Measurements from ENCODE around the gene SRPK1. TPM values are rescaled to one million over a fixed set of nuclear protein-coding genes. Genes with fewer than 3 reads are reported as not detected.

The SRPK1 gene
- total RNA-seq, 1 experiment from 2014 or later = 100 TPM

DNA sequence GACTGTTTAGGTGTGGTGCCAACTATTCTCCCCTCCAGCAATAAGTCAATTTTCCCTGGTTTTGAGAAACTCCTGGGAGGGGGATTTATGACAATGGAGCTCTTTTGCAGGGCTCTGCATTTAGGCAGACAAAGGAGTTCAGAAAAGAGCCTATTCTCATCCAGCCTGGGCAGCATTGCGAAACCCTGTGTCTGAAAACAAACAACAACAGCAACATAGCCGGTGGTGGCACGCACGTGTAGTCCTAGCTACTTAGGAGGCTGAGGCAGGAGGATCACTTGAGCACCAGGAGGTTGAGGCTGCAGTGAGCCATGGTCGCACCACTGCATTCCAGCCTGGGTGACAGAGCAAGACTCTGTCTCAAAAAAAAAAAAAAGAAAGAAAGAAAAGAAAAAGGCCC is 130.2 kb downstream of the SRPK1 start:
- ChIA-PET POLR2A (ENCODE audit: unreplicated experiment) (no interaction called here), CTCF (no interaction called here)
- ATAC-seq (no peak), DNase-seq (no peak)
- Histone ChIP-seq H3K9ac (ENCODE audit: low read length) (no peak overlapping the region), H3K4me1 (ENCODE audit: insufficient read depth, low read length) (no peaks in the 10 kb centered on the region), H3K4me2 (ENCODE audit: low read length) (no peak overlapping the region), H3K27me3 (ENCODE audit: low read length) (peaks cover 35% of the 10 kb centered on the region), H3K9me2 (replicated peaks; ENCODE audit: low read length) (no peaks in the 10 kb centered on the region), H3K36me3 (ENCODE audit: low read depth, low read length) (no peaks in the 10 kb centered on the region), H3K9me3 (ENCODE audit: low read length) (no peaks in the 10 kb centered on the region), H3K4me3 (ENCODE audit: low read length) (no peak overlapping the region), H2AFZ (ENCODE audit: low read length) (no peak overlapping the region), H3K79me2 (ENCODE audit: low read length) (no peaks in the 10 kb centered on the region), H3K27ac (ENCODE audit: low read length) (no peak overlapping the region), H4K20me1 (ENCODE audit: low read length) (no peaks in the 10 kb centered on the region), H3F3A (ENCODE audit: low read length, unreplicated experiment) (no peaks in the 10 kb centered on the region)
- TF ChIP-seq EZH2 (IDR thresholded peaks at IDR 0.05; ENCODE audit: low read length, unreplicated experiment) (no peak), EZH2phosphoT487 (IDR thresholded peaks at IDR 0.05; ENCODE audit: borderline replicate concordance, low read length) (no peak)
- TF ChIP-seq, protein P1, sequence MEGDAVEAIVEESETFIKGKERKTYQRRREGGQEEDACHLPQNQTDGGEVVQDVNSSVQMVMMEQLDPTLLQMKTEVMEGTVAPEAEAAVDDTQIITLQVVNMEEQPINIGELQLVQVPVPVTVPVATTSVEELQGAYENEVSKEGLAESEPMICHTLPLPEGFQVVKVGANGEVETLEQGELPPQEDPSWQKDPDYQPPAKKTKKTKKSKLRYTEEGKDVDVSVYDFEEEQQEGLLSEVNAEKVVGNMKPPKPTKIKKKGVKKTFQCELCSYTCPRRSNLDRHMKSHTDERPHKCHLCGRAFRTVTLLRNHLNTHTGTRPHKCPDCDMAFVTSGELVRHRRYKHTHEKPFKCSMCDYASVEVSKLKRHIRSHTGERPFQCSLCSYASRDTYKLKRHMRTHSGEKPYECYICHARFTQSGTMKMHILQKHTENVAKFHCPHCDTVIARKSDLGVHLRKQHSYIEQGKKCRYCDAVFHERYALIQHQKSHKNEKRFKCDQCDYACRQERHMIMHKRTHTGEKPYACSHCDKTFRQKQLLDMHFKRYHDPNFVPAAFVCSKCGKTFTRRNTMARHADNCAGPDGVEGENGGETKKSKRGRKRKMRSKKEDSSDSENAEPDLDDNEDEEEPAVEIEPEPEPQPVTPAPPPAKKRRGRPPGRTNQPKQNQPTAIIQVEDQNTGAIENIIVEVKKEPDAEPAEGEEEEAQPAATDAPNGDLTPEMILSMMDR (conservative IDR thresholded peaks at IDR 0.05; ENCODE audit: low read depth, low read length) = no peak
- intact Hi-C loops (cut with micrococcal nuclease) = no loop called here
- no TSS peak for BruUV-seq (replicated peaks)

DNA sequence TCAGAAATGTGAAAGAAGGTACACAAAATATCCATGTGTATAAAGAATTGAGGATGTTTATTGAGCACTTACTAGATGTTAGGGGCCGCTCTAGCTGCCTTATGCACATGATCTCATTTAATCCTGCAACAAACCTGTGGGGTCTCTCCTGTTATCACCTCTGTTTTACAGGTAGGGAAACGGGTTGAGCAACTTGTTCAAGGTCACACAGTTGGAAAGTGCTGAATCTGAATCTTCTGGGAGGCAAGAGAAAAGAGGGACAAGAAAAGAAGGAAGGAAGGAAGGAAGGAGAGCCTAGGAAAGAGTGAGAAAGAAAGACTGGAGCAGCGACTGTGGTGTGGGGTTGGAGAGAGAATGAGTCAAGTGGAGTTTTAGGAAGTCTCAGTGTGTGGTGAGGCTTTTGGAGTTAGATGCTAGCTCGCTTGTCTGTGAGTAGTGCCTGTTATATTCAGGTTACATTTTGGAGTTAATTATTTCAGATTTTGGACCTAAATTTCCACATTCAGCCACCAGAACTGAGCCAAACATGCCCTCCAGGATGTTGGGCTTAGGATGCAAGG is 132.4 kb downstream of the SRPK1 start:
- Histone ChIP-seq H3K9me2 (replicated peaks; ENCODE audit: low read length) (no peaks in the 10 kb centered on the region), H3K79me2 (ENCODE audit: low read length) (no peaks in the 10 kb centered on the region), H3K4me2 (ENCODE audit: low read length) (no peak overlapping the region), H3K9ac (ENCODE audit: low read length) (no peak overlapping the region), H3K27me3 (ENCODE audit: low read length) (peaks cover 35% of the 10 kb centered on the region), H3F3A (ENCODE audit: low read length, unreplicated experiment) (no peaks in the 10 kb centered on the region), H3K4me3 (ENCODE audit: low read length) (no peak overlapping the region), H3K9me3 (ENCODE audit: low read length) (no peaks in the 10 kb centered on the region), H2AFZ (ENCODE audit: low read length) (no peak overlapping the region), H3K27ac (ENCODE audit: low read length) (no peak overlapping the region), H4K20me1 (ENCODE audit: low read length) (no peaks in the 10 kb centered on the region), H3K4me1 (ENCODE audit: insufficient read depth, low read length) (no peaks in the 10 kb centered on the region), H3K36me3 (ENCODE audit: low read depth, low read length) (no peaks in the 10 kb centered on the region)
- ATAC-seq (no peak), DNase-seq (no peak)
- intact Hi-C loops (cut with micrococcal nuclease) = no loop called here
- ChIA-PET POLR2A (ENCODE audit: unreplicated experiment) (no interaction called here), CTCF (no interaction called here)
- no TSS peak for BruUV-seq (replicated peaks)
- TF ChIP-seq, protein P1 (conservative IDR thresholded peaks at IDR 0.05; ENCODE audit: low read depth, low read length) = no peak
- TF ChIP-seq EZH2phosphoT487 (IDR thresholded peaks at IDR 0.05; ENCODE audit: borderline replicate concordance, low read length) = no peak
- no peak for TF ChIP-seq EZH2 (IDR thresholded peaks at IDR 0.05; ENCODE audit: low read length, unreplicated experiment)

Data from PC-3 (cell line).